Ascending aorta (tissue), 2 donors: Measurements from ENCODE around the gene PLA2G4D. TPM values are rescaled to one million over a fixed set of nuclear protein-coding genes. Genes with fewer than 3 reads are reported as not detected.

ENCODE experiments used
- DNase-seq, 2 donors: peaks; one replicate each; pipeline ENCODE4 v3.0.0-alpha.2; 2019; ENCODE audit warnings: low spot score in 2 of 2
- H3K27ac ChIP-seq, 2 donors: fragments of 200-600 bp; sonication (generic); one replicate each; pipeline ENCODE4 v1.5.1; 2016 to 2017; ENCODE audit warnings: mild to moderate bottlenecking in 1 of 2
- H3K27me3 ChIP-seq: fragments of 200-600 bp; sonication (generic); one replicate; pipeline ENCODE4 v1.5.1; 2017
- H3K36me3 ChIP-seq, 2 donors: fragments of 200-600 bp; sonication (generic); one replicate each; pipeline ENCODE4 v1.5.1; 2016
- H3K4me1 ChIP-seq, 2 donors: fragments of 200-600 bp; sonication (generic); one replicate each; pipeline ENCODE4 v1.5.1; 2016 to 2017; ENCODE audit warnings: mild to moderate bottlenecking in 1 of 2
- H3K4me3 ChIP-seq, 2 donors: fragments of 200-600 bp; sonication (generic); one replicate each; pipeline ENCODE4 v1.5.1; 2016 to 2017; ENCODE audit warnings: mild to moderate bottlenecking in 1 of 2
- H3K9me3 ChIP-seq, 2 donors: fragments of 200-600 bp; sonication (generic); one replicate each; pipeline ENCODE4 v1.5.1; 2016
- intact Hi-C: fragments of 100-400 bp; cut with DNase I; formaldehyde crosslinking; loops from one replicate; pipeline ENCODE4 v1.15.1; 2023
- total RNA-seq: library from RNA; depleted of rRNA; stranded (reverse); fragments of >200 nt; gene quantifications from one replicate; pipeline ENCODE4 v1.1.0, GENCODE V29; 2016
- TF ChIP-seq, protein P1 (sequence below), 3 experiments: fragments of 200-600 bp in 2 of 3; fragments of 450-650 bp in 1 of 3; sonication (generic) in 2 of 3; IDR thresholded peaks; one replicate each; pipeline ENCODE4 v1.5.1; 2016 to 2019; ENCODE audit warnings: antibody characterized with exemption in 3 of 3, mild to moderate bottlenecking in 1 of 3, moderate library complexity in 1 of 3

Gene PLA2G4D
- total RNA-seq, 1 donor from 2014 or later = not detected

DNA sequence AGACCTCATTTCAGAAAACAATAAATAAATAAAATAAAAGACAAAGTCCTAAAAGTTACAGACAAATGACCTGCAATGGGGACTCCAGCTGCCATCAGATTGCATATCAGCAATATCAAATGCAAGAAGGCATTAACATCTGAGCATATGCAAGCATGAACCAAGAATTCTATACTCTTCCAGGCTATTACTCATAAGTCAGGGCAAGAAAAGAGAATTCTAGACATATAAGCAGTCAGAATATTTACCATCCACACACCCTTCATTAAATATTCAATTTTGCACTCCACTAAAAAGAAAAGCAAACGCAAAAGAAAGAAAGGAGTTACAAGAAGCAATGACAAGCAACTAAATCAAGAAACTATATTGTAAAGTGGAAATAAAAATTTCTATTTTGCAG, 41.0 kb upstream of the PLA2G4D start:
- Histone ChIP-seq H3K36me3 (no peaks in the 10 kb centered on the region), H3K4me1 (no peaks in the 10 kb centered on the region), H3K27ac (no peak overlapping the region), H3K4me3 (no peak overlapping the region), H3K27me3 (no peaks in the 10 kb centered on the region), H3K9me3 (no peaks in the 10 kb centered on the region)
- DNase-seq = no peak
- TF ChIP-seq, protein P1, sequence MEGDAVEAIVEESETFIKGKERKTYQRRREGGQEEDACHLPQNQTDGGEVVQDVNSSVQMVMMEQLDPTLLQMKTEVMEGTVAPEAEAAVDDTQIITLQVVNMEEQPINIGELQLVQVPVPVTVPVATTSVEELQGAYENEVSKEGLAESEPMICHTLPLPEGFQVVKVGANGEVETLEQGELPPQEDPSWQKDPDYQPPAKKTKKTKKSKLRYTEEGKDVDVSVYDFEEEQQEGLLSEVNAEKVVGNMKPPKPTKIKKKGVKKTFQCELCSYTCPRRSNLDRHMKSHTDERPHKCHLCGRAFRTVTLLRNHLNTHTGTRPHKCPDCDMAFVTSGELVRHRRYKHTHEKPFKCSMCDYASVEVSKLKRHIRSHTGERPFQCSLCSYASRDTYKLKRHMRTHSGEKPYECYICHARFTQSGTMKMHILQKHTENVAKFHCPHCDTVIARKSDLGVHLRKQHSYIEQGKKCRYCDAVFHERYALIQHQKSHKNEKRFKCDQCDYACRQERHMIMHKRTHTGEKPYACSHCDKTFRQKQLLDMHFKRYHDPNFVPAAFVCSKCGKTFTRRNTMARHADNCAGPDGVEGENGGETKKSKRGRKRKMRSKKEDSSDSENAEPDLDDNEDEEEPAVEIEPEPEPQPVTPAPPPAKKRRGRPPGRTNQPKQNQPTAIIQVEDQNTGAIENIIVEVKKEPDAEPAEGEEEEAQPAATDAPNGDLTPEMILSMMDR (IDR thresholded peaks at IDR 0.05) = no peak
- intact Hi-C loops = no loop called here

DNA sequence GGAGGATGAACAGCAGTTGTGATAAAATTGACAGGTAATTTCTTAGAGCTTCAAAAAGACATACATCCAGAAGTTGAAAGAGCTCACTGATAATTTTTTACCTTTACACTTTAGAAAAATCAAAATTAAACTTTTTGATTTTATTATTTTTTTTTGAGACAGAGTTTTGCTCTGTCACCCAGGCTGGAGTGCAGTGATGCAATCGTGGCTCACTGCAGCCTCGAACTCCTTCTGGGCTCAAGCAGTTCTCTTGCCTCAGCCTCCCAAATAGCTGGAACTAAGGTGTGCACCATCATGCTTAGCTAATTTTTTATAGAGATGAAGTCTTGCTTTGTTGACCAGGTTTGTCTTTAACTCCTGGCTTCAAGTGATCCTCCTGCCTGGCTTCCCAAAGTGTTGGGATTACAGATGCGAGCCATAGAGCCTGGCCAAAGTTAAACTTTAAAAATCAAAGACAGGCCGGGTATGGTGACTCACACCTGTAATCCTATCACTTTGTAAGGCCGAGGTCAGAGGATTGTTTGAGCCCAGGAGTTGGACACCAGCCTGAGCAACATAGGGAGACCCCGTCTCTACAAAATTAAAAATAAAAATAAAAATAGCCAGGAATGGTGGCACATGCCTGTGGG, 40.4 kb upstream of the PLA2G4D start:
- Histone ChIP-seq H3K36me3 (no peaks in the 10 kb centered on the region), H3K27me3 (no peaks in the 10 kb centered on the region), H3K27ac (no peak overlapping the region), H3K9me3 (no peaks in the 10 kb centered on the region), H3K4me1 (no peaks in the 10 kb centered on the region), H3K4me3 (no peak overlapping the region)
- peak in 1 of 2 donors; percentile 15 for DNase-seq
- intact Hi-C loops = no loop called here
- TF ChIP-seq, protein P1 (IDR thresholded peaks at IDR 0.05) = no peak

GRCh38 chr15:42133886-42134502, 39.6 kb upstream of the PLA2G4D start:
- intact Hi-C loops = no loop called here
- Histone ChIP-seq H3K9me3 (no peaks in the 10 kb centered on the region), H3K4me1 (no peaks in the 10 kb centered on the region), H3K27ac (no peak overlapping the region), H3K36me3 (no peaks in the 10 kb centered on the region), H3K27me3 (no peaks in the 10 kb centered on the region), H3K4me3 (no peak overlapping the region)
- TF ChIP-seq, protein P1 (IDR thresholded peaks at IDR 0.05) = peak in 2 of 3 experiments; percentile 9 to 21
- DNase-seq = peak in 1 of 2 donors; percentile 58

GRCh38 chr15:42133356-42133755, 39.0 kb upstream of the PLA2G4D start:
- H3K27me3 ChIP-seq = no peaks in the 10 kb centered on the region
- H3K36me3 ChIP-seq = no peaks in the 10 kb centered on the region
- H3K4me1 ChIP-seq = no peaks in the 10 kb centered on the region
- no peaks in the 10 kb centered on the region for H3K9me3 ChIP-seq
- DNase-seq = peak in 1 of 2 donors; percentile 42
- TF ChIP-seq, protein P1 (IDR thresholded peaks at IDR 0.05) = no peak
- no peak overlapping the region for H3K27ac ChIP-seq
- no peak overlapping the region for H3K4me3 ChIP-seq
- intact Hi-C loops = no loop called here

GRCh38 chr15:42131826-42132806, 37.8 kb upstream of the PLA2G4D start:
- Histone ChIP-seq H3K4me1 (no peaks in the 10 kb centered on the region), H3K27ac (no peak overlapping the region), H3K4me3 (no peak overlapping the region), H3K9me3 (no peaks in the 10 kb centered on the region), H3K27me3 (no peaks in the 10 kb centered on the region), H3K36me3 (no peaks in the 10 kb centered on the region)
- DNase-seq = peak in 1 of 2 donors; percentile 28
- intact Hi-C loops = no loop called here
- TF ChIP-seq, protein P1 (IDR thresholded peaks at IDR 0.05) = no peak
